ENCODE data around the gene VAV1.

GRCh38 chr19:6890938-6891337 is 118.4 kb downstream of the VAV1 start:
- TF ChIP-seq CTCF (IDR thresholded peaks at IDR 0.05) = no peak
- no peak for TF ChIP-seq POLR2AphosphoS5 (IDR thresholded peaks at IDR 0.05; ENCODE audit: low read depth, low read length)
- no peak for TF ChIP-seq REST (IDR thresholded peaks at IDR 0.05; ENCODE audit: insufficient read depth in 1 of 2, low read depth in 2 of 2, low read length in 1 of 2)
